Neural progenitor cell (in vitro differentiated cells): ENCODE results near the gene PPP1CC. TPM values are rescaled to one million over a fixed set of nuclear protein-coding genes. Genes with fewer than 3 reads are reported as not detected.

Source experiments
- DNase-seq: peaks from one replicate; pipeline ENCODE4 v3.0.0-alpha.2; 2016; ENCODE audit warnings: low spot score
- H2AFZ ChIP-seq: fragments of 200-600 bp; sonication (generic); replicated peaks from 2 replicates; pipeline ENCODE4 v1.6.1; 2016; ENCODE audit warnings: antibody characterized with exemption
- H3F3A ChIP-seq: fragments of 200-600 bp; sonication (generic); 2 replicates; pipeline ENCODE4 v1.6.1; 2016; ENCODE audit warnings: antibody characterized with exemption, low read depth
- H3K27ac ChIP-seq: fragments of 200-600 bp; sonication (generic); 2 replicates; pipeline ENCODE4 v1.5.1; 2016; ENCODE audit warnings: mild to moderate bottlenecking
- H3K27me3 ChIP-seq: fragments of 200-600 bp; sonication (generic); 2 replicates; pipeline ENCODE4 v1.6.1; 2016; ENCODE audit warnings: mild to moderate bottlenecking, moderate library complexity
- H3K36me3 ChIP-seq: fragments of 200-600 bp; sonication (generic); 2 replicates; pipeline ENCODE4 v1.5.1; 2016
- H3K4me1 ChIP-seq: fragments of 200-600 bp; sonication (generic); 2 replicates; pipeline ENCODE4 v1.6.1; 2016; ENCODE audit warnings: mixed run types
- H3K4me2 ChIP-seq: fragments of 200-600 bp; sonication (generic); 2 replicates; pipeline ENCODE4 v1.6.1; 2016
- H3K4me3 ChIP-seq: fragments of 200-600 bp; sonication (generic); 2 replicates; pipeline ENCODE4 v1.5.1; 2016
- H3K79me2 ChIP-seq: fragments of 200-600 bp; sonication (generic); 2 replicates; pipeline ENCODE4 v1.6.1; 2016; ENCODE audit warnings: low read depth
- H3K9ac ChIP-seq: fragments of 200-600 bp; sonication (generic); 2 replicates; pipeline ENCODE4 v1.6.1; 2016
- H3K9me3 ChIP-seq: fragments of 200-600 bp; sonication (generic); 2 replicates; pipeline ENCODE4 v1.5.1; 2016; ENCODE audit warnings: low read depth
- H4K20me1 ChIP-seq: fragments of 200-600 bp; sonication (generic); 2 replicates; pipeline ENCODE4 v1.6.1; 2016; ENCODE audit warnings: low read depth
- H3K27ac Mint-ChIP-seq: 3 replicates; pipeline ENCODE4 v1.8.0; 2021; ENCODE audit warnings: mixed read lengths
- H3K27me3 Mint-ChIP-seq: 2 replicates; pipeline ENCODE4 v1.8.0; 2022; ENCODE audit warnings: low read depth, mild to moderate bottlenecking, inconsistent platforms, moderate library complexity, mixed read lengths; ENCODE audit not compliant: insufficient read depth
- H3K36me3 Mint-ChIP-seq: 3 replicates; pipeline ENCODE4 v1.8.0; 2021; ENCODE audit warnings: mixed read lengths
- H3K4me1 Mint-ChIP-seq: 3 replicates; pipeline ENCODE4 v1.8.0; 2021; ENCODE audit warnings: mixed read lengths
- H3K4me3 Mint-ChIP-seq: 3 replicates; pipeline ENCODE4 v1.8.0; 2021; ENCODE audit warnings: mild to moderate bottlenecking, moderate library complexity, mixed read lengths
- H3K9me3 Mint-ChIP-seq: 3 replicates; pipeline ENCODE4 v1.8.0; 2020; ENCODE audit warnings: mixed read lengths
- CTCF ChIP-seq: fragments of 200-600 bp; sonication (generic); IDR thresholded peaks from 2 replicates; pipeline ENCODE4 v1.5.1; 2017; ENCODE audit warnings: antibody characterized with exemption, mild to moderate bottlenecking
- EZH2 ChIP-seq: fragments of 200-600 bp; sonication (generic); IDR thresholded peaks from 2 replicates; pipeline ENCODE4 v1.6.1; 2017; ENCODE audit warnings: antibody characterized with exemption, mild to moderate bottlenecking, moderate library complexity
- EZH2phosphoT487 ChIP-seq: fragments of 200-600 bp; sonication (generic); IDR thresholded peaks from 2 replicates; pipeline ENCODE4 v1.6.1; 2017; ENCODE audit warnings: antibody characterized with exemption
- total RNA-seq: library from RNA; depleted of rRNA; stranded (reverse); fragments of >200 nt; gene quantifications from 2 replicates; pipeline ENCODE4 v1.2.3, GENCODE V29; 2015; ENCODE audit warnings: low replicate concordance

The PPP1CC gene
- total RNA-seq, 1 donor from 2014 or later = 629 TPM

- Mint-ChIP-seq H3K27me3 (peaks cover 10% of the 10 kb centered on the region), H3K4me1 (peaks cover under 1% of the 10 kb centered on the region), H3K27ac (no peak overlapping the region), H3K9me3 (peaks cover 6% of the 10 kb centered on the region), H3K36me3 (no peaks in the 10 kb centered on the region), H3K4me3 (no peak overlapping the region)
- Histone ChIP-seq H3K79me2 (no peaks in the 10 kb centered on the region), H3K9ac (no peak overlapping the region), H3K9me3 (no peaks in the 10 kb centered on the region), H3K36me3 (no peaks in the 10 kb centered on the region), H3F3A (no peaks in the 10 kb centered on the region), H3K27me3 (peaks cover 19% of the 10 kb centered on the region), H3K4me2 (no peak overlapping the region), H2AFZ (no peak overlapping the region), H3K4me1 (peaks cover 2% of the 10 kb centered on the region), H3K27ac (no peak overlapping the region), H4K20me1 (no peaks in the 10 kb centered on the region), H3K4me3 (no peak overlapping the region)
- no peak for TF ChIP-seq EZH2
- TF ChIP-seq CTCF = no peak
- no peak for TF ChIP-seq EZH2phosphoT487
- DNase-seq = no peak
Observed at GRCh38 chr12:110684312-110684836, 58.3 kb downstream of the PPP1CC start.

GRCh38 chr12:110683888-110684287, 58.8 kb downstream of the PPP1CC start:
- H3K4me3 ChIP-seq = no peak overlapping the region
- H3K9ac ChIP-seq = no peak overlapping the region
- no peaks in the 10 kb centered on the region for H3K79me2 ChIP-seq
- no peak for TF ChIP-seq EZH2
- H3K4me2 ChIP-seq = no peak overlapping the region
- DNase-seq = no peak
- H3K4me3 Mint-ChIP-seq = no peak overlapping the region
- no peaks in the 10 kb centered on the region for H3K9me3 ChIP-seq
- no peak overlapping the region for H2AFZ ChIP-seq
- peaks cover 6% of the 10 kb centered on the region for H3K9me3 Mint-ChIP-seq
- H3K36me3 Mint-ChIP-seq = no peaks in the 10 kb centered on the region
- no peaks in the 10 kb centered on the region for H4K20me1 ChIP-seq
- no peaks in the 10 kb centered on the region for H3K4me1 Mint-ChIP-seq
- no peak overlapping the region for H3K27ac ChIP-seq
- no peaks in the 10 kb centered on the region for H3K36me3 ChIP-seq
- no peaks in the 10 kb centered on the region for H3K4me1 ChIP-seq
- H3K27me3 Mint-ChIP-seq = peaks cover 10% of the 10 kb centered on the region
- no peak overlapping the region for H3K27ac Mint-ChIP-seq
- H3K27me3 ChIP-seq = peaks cover 19% of the 10 kb centered on the region
- no peaks in the 10 kb centered on the region for H3F3A ChIP-seq

- Mint-ChIP-seq H3K27me3 (no peaks in the 10 kb centered on the region), H3K9me3 (peaks cover 2% of the 10 kb centered on the region), H3K27ac (no peak overlapping the region), H3K4me3 (no peak overlapping the region), H3K36me3 (no peaks in the 10 kb centered on the region), H3K4me1 (peaks cover 13% of the 10 kb centered on the region)
- no peak for DNase-seq
- no peak overlapping the region for H3K4me2 ChIP-seq
- no peaks in the 10 kb centered on the region for H3K4me1 ChIP-seq
- no peaks in the 10 kb centered on the region for H3K79me2 ChIP-seq
- no peak overlapping the region for H3K4me3 ChIP-seq
- no peak for TF ChIP-seq EZH2
- TF ChIP-seq CTCF = no peak
- H3K36me3 ChIP-seq = no peaks in the 10 kb centered on the region
- H2AFZ ChIP-seq = no peak overlapping the region
- H3K9me3 ChIP-seq = no peaks in the 10 kb centered on the region
- H4K20me1 ChIP-seq = no peaks in the 10 kb centered on the region
- H3K27ac ChIP-seq = no peak overlapping the region
- H3F3A ChIP-seq = no peaks in the 10 kb centered on the region
- no peak overlapping the region for H3K9ac ChIP-seq
- no peaks in the 10 kb centered on the region for H3K27me3 ChIP-seq
Observed at GRCh38 chr12:110680032-110680431, 62.7 kb downstream of the PPP1CC start.

- no peak overlapping the region for H3K4me2 ChIP-seq
- no peaks in the 10 kb centered on the region for H3K36me3 ChIP-seq
- no peaks in the 10 kb centered on the region for H3F3A ChIP-seq
- no peak overlapping the region for H3K27ac ChIP-seq
- TF ChIP-seq EZH2 (no peak), CTCF (no peak), EZH2phosphoT487 (no peak)
- no peak overlapping the region for H2AFZ ChIP-seq
- no peak for DNase-seq
- peaks cover 13% of the 10 kb centered on the region for H3K4me1 Mint-ChIP-seq
- H3K4me3 Mint-ChIP-seq = no peak overlapping the region
- no peaks in the 10 kb centered on the region for H3K9me3 ChIP-seq
- H3K79me2 ChIP-seq = no peaks in the 10 kb centered on the region
- H4K20me1 ChIP-seq = no peaks in the 10 kb centered on the region
- no peaks in the 10 kb centered on the region for H3K27me3 ChIP-seq
- H3K36me3 Mint-ChIP-seq = no peaks in the 10 kb centered on the region
- H3K4me1 ChIP-seq = no peaks in the 10 kb centered on the region
- H3K9ac ChIP-seq = no peak overlapping the region
- H3K4me3 ChIP-seq = no peak overlapping the region
- H3K27ac Mint-ChIP-seq = no peak overlapping the region
- H3K27me3 Mint-ChIP-seq = no peaks in the 10 kb centered on the region
- H3K9me3 Mint-ChIP-seq = peaks cover 5% of the 10 kb centered on the region
Observed at GRCh38 chr12:110679201-110679600, 63.5 kb downstream of the PPP1CC start.
